IMR-90 (cell line): Measurements from ENCODE around the gene KDM3A. TPM values are rescaled to one million over a fixed set of nuclear protein-coding genes. Genes with fewer than 3 reads are reported as not detected.

Experiments
- ATAC-seq: fragments of 200-7000 bp; cut with Tn5 transposase; 2 replicates; pipeline ENCODE4 v1.9.1; 2020; ENCODE audit warnings: low read depth, mild to moderate bottlenecking, moderate library complexity
- BruUV-seq: library from RNA; stranded (reverse); fragments of 400-500 nt; replicated peaks from 2 replicates; lab custom pipeline; 2021; lab: Mats Ljungman, UMichigan
- CTCF ChIA-PET: fragments of 300-600 bp; formaldehyde crosslinking; extraction: SDS; loops from one replicate; lab custom pipeline; 2021; ENCODE audit warnings: antibody characterized with exemption; lab: Yijun Ruan, JAX
- POLR2A ChIA-PET: fragments of 300-600 bp; sonication (Branson Sonifier 250); formaldehyde crosslinking; loops from one replicate; lab custom pipeline; 2022; ENCODE audit warnings: antibody characterized with exemption; ENCODE audit not compliant: unreplicated experiment; lab: Charles Lee
- DNase-seq: peaks from one replicate; pipeline ENCODE4 v3.0.0; 2013
- H2AFZ ChIP-seq: replicated peaks from 2 replicates; pipeline ENCODE3; 2013; ENCODE audit warnings: low read length, mild to moderate bottlenecking; ENCODE audit not compliant: poor library complexity
- H2AK5ac ChIP-seq: 2 replicates; pipeline ENCODE4 v1.6.1; 2013; ENCODE audit warnings: low read depth, low read length, inconsistent platforms
- H2AK9ac ChIP-seq: replicated peaks from 2 replicates; pipeline ENCODE3; 2013; ENCODE audit warnings: mild to moderate bottlenecking, low read depth, low read length, moderate library complexity; ENCODE audit not compliant: poor library complexity
- H2BK120ac ChIP-seq: 2 replicates; pipeline ENCODE4 v1.6.1; 2013; ENCODE audit warnings: low read depth, low read length, inconsistent platforms
- H2BK15ac ChIP-seq: 3 replicates; pipeline ENCODE4 v1.6.1; 2013; ENCODE audit warnings: low read depth, low read length, inconsistent platforms
- H2BK20ac ChIP-seq: 2 replicates; pipeline ENCODE4 v1.6.1; 2013; ENCODE audit warnings: low read depth, mild to moderate bottlenecking, inconsistent platforms, low read length, moderate library complexity
- H2BK5ac ChIP-seq: 2 replicates; pipeline ENCODE4 v1.6.1; 2013; ENCODE audit warnings: mild to moderate bottlenecking, low read depth, low read length, inconsistent platforms; ENCODE audit not compliant: poor library complexity, severe bottlenecking
- H3K14ac ChIP-seq: replicated peaks from 2 replicates; pipeline ENCODE4 v1.6.1; 2013; ENCODE audit warnings: low read depth, low read length, inconsistent platforms
- H3K18ac ChIP-seq: 2 replicates; pipeline ENCODE4 v1.6.1; 2013; ENCODE audit warnings: low read depth, low read length, control low read depth
- H3K23ac ChIP-seq: 2 replicates; pipeline ENCODE4 v1.6.1; 2013; ENCODE audit warnings: low read depth, low read length, inconsistent platforms
- H3K27ac ChIP-seq: 2 replicates; pipeline ENCODE4 v1.5.1; 2013; ENCODE audit warnings: mild to moderate bottlenecking, control low read depth, low read length; ENCODE audit not compliant: insufficient read depth
- H3K27me3 ChIP-seq: 2 replicates; pipeline ENCODE4 v1.6.1; 2013; ENCODE audit warnings: low read length; ENCODE audit not compliant: control insufficient read depth, insufficient read depth
- H3K36me3 ChIP-seq: 2 replicates; pipeline ENCODE4 v1.6.1; 2013; ENCODE audit warnings: low read length, mixed read lengths; ENCODE audit not compliant: control insufficient read depth, insufficient read depth
- H3K4ac ChIP-seq: 2 replicates; pipeline ENCODE4 v1.6.1; 2013; ENCODE audit warnings: low read depth, low read length, inconsistent platforms
- H3K4me1 ChIP-seq: 2 replicates; pipeline ENCODE4 v1.6.1; 2013; ENCODE audit warnings: low read length, mixed read lengths; ENCODE audit not compliant: control insufficient read depth, insufficient read depth
- H3K4me2 ChIP-seq: 2 replicates; pipeline ENCODE4 v1.6.1; 2013; ENCODE audit warnings: low read depth, mild to moderate bottlenecking, control low read depth, low read length, moderate library complexity
- H3K4me3 ChIP-seq: 2 replicates; pipeline ENCODE4 v1.5.1; 2013; ENCODE audit warnings: low read depth, mild to moderate bottlenecking, control low read depth, low read length, moderate library complexity; ENCODE audit not compliant: insufficient read depth
- H3K56ac ChIP-seq: 2 replicates; pipeline ENCODE4 v1.6.1; 2013; ENCODE audit warnings: low read length, inconsistent platforms; ENCODE audit not compliant: insufficient read depth; ENCODE audit errors: extremely low read depth
- H3K79me1 ChIP-seq, 2 experiments: 2 replicates each; pipeline ENCODE4 v1.6.1; 2013; ENCODE audit warnings: low read length in 2 of 2, inconsistent platforms in 1 of 2, low read depth in 1 of 2
- H3K9ac ChIP-seq: 2 replicates; pipeline ENCODE4 v1.6.1; 2013; ENCODE audit warnings: low read depth, low read length, control low read depth
- H3K9me1 ChIP-seq: 2 replicates; pipeline ENCODE4 v1.6.1; 2013; ENCODE audit warnings: low read length, inconsistent platforms; ENCODE audit not compliant: insufficient read depth
- H3K9me3 ChIP-seq: 2 replicates; pipeline ENCODE4 v1.6.1; 2013; ENCODE audit warnings: low read length; ENCODE audit not compliant: control insufficient read depth, insufficient read depth
- H4K20me1 ChIP-seq: 2 replicates; pipeline ENCODE4 v1.6.1; 2013; ENCODE audit warnings: low read length, inconsistent platforms; ENCODE audit not compliant: insufficient read depth
- H4K5ac ChIP-seq: 2 replicates; pipeline ENCODE4 v1.6.1; 2013; ENCODE audit warnings: mild to moderate bottlenecking, low read depth, low read length, control low read depth
- H4K8ac ChIP-seq, 2 experiments: 2 replicates each; pipeline ENCODE4 v1.6.1; 2013; ENCODE audit warnings: low read depth in 2 of 2, low read length in 2 of 2, control low read depth in 1 of 2, inconsistent platforms in 1 of 2
- H4K91ac ChIP-seq: 2 replicates; pipeline ENCODE4 v1.6.1; 2013; ENCODE audit warnings: low read depth, low read length, inconsistent platforms; ENCODE audit not compliant: insufficient read depth
- BHLHE40 ChIP-seq: fragments of 150-350 bp; IDR thresholded peaks from 2 replicates; pipeline ENCODE4 v1.6.1; 2016; ENCODE audit warnings: mild to moderate bottlenecking, low read depth, low read length
- CEBPB ChIP-seq: IDR thresholded peaks from 2 replicates; pipeline ENCODE4 v1.6.1; 2012; ENCODE audit warnings: low read depth, low read length, improper control_type of control experiment
- CHD1 ChIP-seq: IDR thresholded peaks from 2 replicates; pipeline ENCODE4 v1.6.1; 2012; ENCODE audit warnings: low read depth, low read length, improper control_type of control experiment
- ELK1 ChIP-seq: fragments of 150-350 bp; IDR thresholded peaks from 2 replicates; pipeline ENCODE4 v1.6.1; 2016; ENCODE audit warnings: low read depth, mild to moderate bottlenecking, low read length, moderate library complexity, borderline replicate concordance
- FOS ChIP-seq: fragments of 150-350 bp; IDR thresholded peaks from 2 replicates; pipeline ENCODE4 v1.6.1; 2016; ENCODE audit warnings: low read depth, low read length
- MAFK ChIP-seq: IDR thresholded peaks from 2 replicates; pipeline ENCODE4 v1.6.1; 2012; ENCODE audit warnings: low read depth, low read length, improper control_type of control experiment
- MAZ ChIP-seq: IDR thresholded peaks from 2 replicates; pipeline ENCODE4 v1.6.1; 2012; ENCODE audit warnings: low read depth, mild to moderate bottlenecking, low read length, improper control_type of control experiment, moderate library complexity, borderline replicate concordance
- MXI1 ChIP-seq: IDR thresholded peaks from 2 replicates; pipeline ENCODE4 v1.6.1; 2012; ENCODE audit warnings: low read depth, mild to moderate bottlenecking, low read length, moderate library complexity, borderline replicate concordance
- NFE2L2 ChIP-seq: fragments of 150-350 bp; IDR thresholded peaks from 2 replicates; pipeline ENCODE4 v1.6.1; 2016; ENCODE audit warnings: low read depth, mild to moderate bottlenecking, low read length
- POLR2A ChIP-seq: IDR thresholded peaks from 2 replicates; pipeline ENCODE4 v1.6.1; 2012; ENCODE audit warnings: mild to moderate bottlenecking, low read depth, low read length
- RAD21 ChIP-seq: IDR thresholded peaks from 2 replicates; pipeline ENCODE4 v1.6.1; 2012; ENCODE audit warnings: low read length, improper control_type of control experiment
- RCOR1 ChIP-seq: IDR thresholded peaks from 2 replicates; pipeline ENCODE4 v1.6.1; 2012; ENCODE audit warnings: mild to moderate bottlenecking, low read length, improper control_type of control experiment; ENCODE audit not compliant: insufficient replicate concordance
- RFX5 ChIP-seq: IDR thresholded peaks from 2 replicates; pipeline ENCODE4 v1.8.0; 2012; ENCODE audit warnings: low read depth, mild to moderate bottlenecking, low read length, moderate library complexity
- SMC3 ChIP-seq: fragments of 150-350 bp; IDR thresholded peaks from 2 replicates; pipeline ENCODE4 v1.6.1; 2016; ENCODE audit warnings: low read depth, mild to moderate bottlenecking, antibody characterized with exemption, low read length, moderate library complexity
- USF2 ChIP-seq: fragments of 150-350 bp; IDR thresholded peaks from 2 replicates; pipeline ENCODE4 v1.6.1; 2017; ENCODE audit warnings: mild to moderate bottlenecking, antibody characterized with exemption, low read length, low read depth
- WGBS, 2 experiments: methylation state at CpG; one replicate each; pipeline versions ENCODE4 v1.1.5 to v1.1.7; 2013; ENCODE audit warnings: missing lambda C conversion rate in 2 of 2; ENCODE audit not compliant: insufficient read length in 1 of 2; ENCODE audit errors: extremely low coverage in 2 of 2; 5-methylcytosine and 5-hydroxymethylcytosine counted together
- dilution Hi-C: fragments of 300-500 bp; cut with HindIII; formaldehyde crosslinking; loops from one replicate; pipeline ENCODE4 v1.14.3; 2018; ENCODE audit warnings: low sequenced_read_pairs; ENCODE audit not compliant: unreplicated experiment
- in situ Hi-C: fragments of 300-500 bp; cut with MboI; formaldehyde crosslinking; loops from 3 replicates; pipeline ENCODE4 v1.14.3; 2019; ENCODE audit warnings: low sequenced_read_pairs, inconsistent platforms, mixed read lengths
- intact Hi-C: fragments of 100-400 bp; cut with micrococcal nuclease; formaldehyde crosslinking; loops from 2 replicates; pipeline ENCODE4 v1.10.0; 2022
- polyA plus RNA-seq, 3 experiments: library from polyadenylated mRNA; depleted of rRNA; stranded (reverse); fragments of >200 nt; gene quantifications; 2 replicates each; pipeline ENCODE4 v1.2.3, GENCODE V29; 2012; ENCODE audit warnings: low replicate concordance in 1 of 3
- total RNA-seq: library from RNA; depleted of rRNA; stranded (reverse); fragments of >200 nt; gene quantifications from 2 replicates; pipeline ENCODE4 v1.2.3, GENCODE V29; 2012
- TF ChIP-seq, protein P1 (sequence below): conservative IDR thresholded peaks from 2 replicates; pipeline ENCODE4 v1.5.1; 2012; ENCODE audit warnings: mild to moderate bottlenecking, low read depth, low read length, improper control_type of control experiment

KDM3A gene
- total and polyA plus RNA-seq, 2 of the 4 experiments (the other 2 are of a cell fraction): 24.8 to 33.3 TPM

DNA sequence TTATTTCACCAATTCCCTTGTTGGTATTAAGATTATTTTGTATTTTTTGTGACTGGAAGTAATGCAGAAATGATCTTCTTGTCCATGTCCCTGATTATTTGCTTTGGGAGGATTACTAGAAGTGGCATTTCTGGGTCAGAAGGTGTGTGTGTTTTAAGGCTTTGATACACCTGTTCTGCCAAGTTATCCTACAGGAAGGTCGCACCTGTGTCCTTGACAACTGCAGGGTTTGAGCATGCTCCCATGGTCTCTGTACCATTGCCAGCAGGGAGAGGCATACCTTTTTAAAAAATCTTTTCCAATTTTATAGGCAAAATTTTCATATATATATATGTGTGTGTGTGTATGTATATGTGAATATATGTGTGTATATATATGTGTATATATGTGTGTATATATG is 29.7 kb downstream of the KDM3A start:
- Histone ChIP-seq H4K5ac (no peak overlapping the region), H2AK9ac (no peak overlapping the region), H3K27ac (no peak overlapping the region), H4K20me1 (peaks cover 2% of the 10 kb centered on the region; the same call in 1 of the 2 replicates), H3K9ac (no peak overlapping the region), H3K23ac (no peak overlapping the region), H4K8ac (no peak overlapping the region), H3K9me1 (0 out of 2 replicates have a peak, but pooled peaks cover 4% of the 10 kb centered on the region), H3K4ac (no peak overlapping the region), H3K56ac (no peak overlapping the region), H3K4me2 (no peak overlapping the region), H4K91ac (no peak overlapping the region), H3K4me3 (no peak overlapping the region), H3K14ac (no peak overlapping the region), H2BK15ac (no peak overlapping the region), H3K79me1 (peaks cover 20 to 35% of the 10 kb centered on the region in 2 experiments), H3K27me3 (no peaks in the 10 kb centered on the region), H2AFZ (no peak overlapping the region), H3K9me3 (no peaks in the 10 kb centered on the region), H2BK120ac (no peak overlapping the region), H3K4me1 (peaks cover 6% of the 10 kb centered on the region; the same call in 1 of the 2 replicates), H3K36me3 (peaks cover 46% of the 10 kb centered on the region), H2AK5ac (no peak overlapping the region), H2BK20ac (no peak overlapping the region), H2BK5ac (no peak overlapping the region), H3K18ac (no peak overlapping the region)
- BruUV-seq: no TSS peak
- dilution Hi-C loops (no loop called here), intact Hi-C loops (no loop called here), in situ Hi-C loops (no loop called here)
- POLR2A ChIA-PET: interaction anchor here (0.6 kb wide), 1 partner anchor 29 kb away, joined by 4 read pairs; no protein-coding TSS in a partner anchor
- ATAC-seq: no peak
- CTCF ChIA-PET: no interaction called here
- WGBS, 2 experiments: no CpG with 5 or more reads among the region's 1 CpG
- TF ChIP-seq FOS (no peak), MAFK (no peak), RCOR1 (no peak), BHLHE40 (no peak), RFX5 (no peak), NFE2L2 (no peak), USF2 (no peak), MAZ (no peak), SMC3 (no peak), MXI1 (no peak), CHD1 (no peak), POLR2A (no peak), ELK1 (no peak), CEBPB (no peak), RAD21 (no peak)
- TF ChIP-seq, protein P1, sequence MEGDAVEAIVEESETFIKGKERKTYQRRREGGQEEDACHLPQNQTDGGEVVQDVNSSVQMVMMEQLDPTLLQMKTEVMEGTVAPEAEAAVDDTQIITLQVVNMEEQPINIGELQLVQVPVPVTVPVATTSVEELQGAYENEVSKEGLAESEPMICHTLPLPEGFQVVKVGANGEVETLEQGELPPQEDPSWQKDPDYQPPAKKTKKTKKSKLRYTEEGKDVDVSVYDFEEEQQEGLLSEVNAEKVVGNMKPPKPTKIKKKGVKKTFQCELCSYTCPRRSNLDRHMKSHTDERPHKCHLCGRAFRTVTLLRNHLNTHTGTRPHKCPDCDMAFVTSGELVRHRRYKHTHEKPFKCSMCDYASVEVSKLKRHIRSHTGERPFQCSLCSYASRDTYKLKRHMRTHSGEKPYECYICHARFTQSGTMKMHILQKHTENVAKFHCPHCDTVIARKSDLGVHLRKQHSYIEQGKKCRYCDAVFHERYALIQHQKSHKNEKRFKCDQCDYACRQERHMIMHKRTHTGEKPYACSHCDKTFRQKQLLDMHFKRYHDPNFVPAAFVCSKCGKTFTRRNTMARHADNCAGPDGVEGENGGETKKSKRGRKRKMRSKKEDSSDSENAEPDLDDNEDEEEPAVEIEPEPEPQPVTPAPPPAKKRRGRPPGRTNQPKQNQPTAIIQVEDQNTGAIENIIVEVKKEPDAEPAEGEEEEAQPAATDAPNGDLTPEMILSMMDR: no peak
- DNase-seq: no peak
